ENCODE data around the gene RMI2. TPM values are rescaled to one million over a fixed set of nuclear protein-coding genes. Genes with fewer than 3 reads are reported as not detected.
A peak's percentile ranks its signal among the peaks of the same experiment; 100 is the strongest.

Gene RMI2
- total and polyA plus RNA-seq, 9 of the 15 experiments (the other 6 are each of a cell fraction or from before 2014, with no cell fraction given): 8.0 to 43.4 (median 32.5) TPM

DNA sequence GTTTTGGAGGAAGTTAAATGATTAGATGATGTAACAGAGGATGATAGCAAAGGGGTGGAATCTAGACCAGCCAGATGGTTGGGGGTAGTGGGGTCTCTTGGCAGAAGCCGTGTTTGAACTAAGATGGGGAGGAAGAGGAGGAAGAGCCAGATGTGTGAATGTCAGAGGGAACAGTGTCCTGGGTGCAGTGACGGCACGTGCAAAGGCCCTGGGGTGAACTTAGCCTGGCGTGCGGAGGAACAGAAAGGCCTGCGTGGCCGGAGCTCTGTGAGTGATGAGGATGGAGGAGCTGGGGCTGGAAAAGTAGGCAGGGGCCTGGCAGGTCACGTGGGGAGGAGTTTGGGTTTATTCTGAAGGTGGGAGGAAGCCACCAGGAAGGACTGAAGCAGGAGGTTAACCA, 26.4 kb upstream of the RMI2 start (continued):
- TF ChIP-seq TAF1 (IDR thresholded peaks at IDR 0.05; ENCODE audit: control insufficient read depth, extremely low read depth, insufficient read depth, low read length, severe bottlenecking): no peak
- TF ChIP-seq CBX1 (IDR thresholded peaks at IDR 0.05; ENCODE audit: low read depth): peak; percentile 32; the same call in 1 of the 2 replicates
- no peak for TF ChIP-seq CBX3 (IDR thresholded peaks at IDR 0.05; ENCODE audit: borderline replicate concordance in 1 of 2, low read length in 2 of 2)
- TF ChIP-seq, protein P1, sequence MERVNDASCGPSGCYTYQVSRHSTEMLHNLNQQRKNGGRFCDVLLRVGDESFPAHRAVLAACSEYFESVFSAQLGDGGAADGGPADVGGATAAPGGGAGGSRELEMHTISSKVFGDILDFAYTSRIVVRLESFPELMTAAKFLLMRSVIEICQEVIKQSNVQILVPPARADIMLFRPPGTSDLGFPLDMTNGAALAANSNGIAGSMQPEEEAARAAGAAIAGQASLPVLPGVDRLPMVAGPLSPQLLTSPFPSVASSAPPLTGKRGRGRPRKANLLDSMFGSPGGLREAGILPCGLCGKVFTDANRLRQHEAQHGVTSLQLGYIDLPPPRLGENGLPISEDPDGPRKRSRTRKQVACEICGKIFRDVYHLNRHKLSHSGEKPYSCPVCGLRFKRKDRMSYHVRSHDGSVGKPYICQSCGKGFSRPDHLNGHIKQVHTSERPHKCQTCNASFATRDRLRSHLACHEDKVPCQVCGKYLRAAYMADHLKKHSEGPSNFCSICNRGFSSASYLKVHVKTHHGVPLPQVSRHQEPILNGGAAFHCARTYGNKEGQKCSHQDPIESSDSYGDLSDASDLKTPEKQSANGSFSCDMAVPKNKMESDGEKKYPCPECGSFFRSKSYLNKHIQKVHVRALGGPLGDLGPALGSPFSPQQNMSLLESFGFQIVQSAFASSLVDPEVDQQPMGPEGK (CRISPR knock-in tag; IDR thresholded peaks at IDR 0.05; ENCODE audit: borderline replicate concordance): no peak
- TF ChIP-seq, protein P2, sequence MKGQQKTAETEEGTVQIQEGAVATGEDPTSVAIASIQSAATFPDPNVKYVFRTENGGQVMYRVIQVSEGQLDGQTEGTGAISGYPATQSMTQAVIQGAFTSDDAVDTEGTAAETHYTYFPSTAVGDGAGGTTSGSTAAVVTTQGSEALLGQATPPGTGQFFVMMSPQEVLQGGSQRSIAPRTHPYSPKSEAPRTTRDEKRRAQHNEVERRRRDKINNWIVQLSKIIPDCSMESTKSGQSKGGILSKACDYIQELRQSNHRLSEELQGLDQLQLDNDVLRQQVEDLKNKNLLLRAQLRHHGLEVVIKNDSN (CRISPR knock-in tag; IDR thresholded peaks at IDR 0.05): peak; percentile 52
- TF ChIP-seq, protein P3, sequence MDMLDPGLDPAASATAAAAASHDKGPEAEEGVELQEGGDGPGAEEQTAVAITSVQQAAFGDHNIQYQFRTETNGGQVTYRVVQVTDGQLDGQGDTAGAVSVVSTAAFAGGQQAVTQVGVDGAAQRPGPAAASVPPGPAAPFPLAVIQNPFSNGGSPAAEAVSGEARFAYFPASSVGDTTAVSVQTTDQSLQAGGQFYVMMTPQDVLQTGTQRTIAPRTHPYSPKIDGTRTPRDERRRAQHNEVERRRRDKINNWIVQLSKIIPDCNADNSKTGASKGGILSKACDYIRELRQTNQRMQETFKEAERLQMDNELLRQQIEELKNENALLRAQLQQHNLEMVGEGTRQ (CRISPR knock-in tag; IDR thresholded peaks at IDR 0.05): peak; percentile 43
